Measurements from ENCODE around the gene CACNB3.
"Not testable (repeated sequence)": the region's sequence is repeated elsewhere in the genome, so short reads cannot be mapped to it uniquely, and the experiment has no call there.

CACNB3 gene

GRCh38 chr12:48857278-48857994 is 39.1 kb downstream of the CACNB3 start:
- no peak for DNase-seq

GRCh38 chr12:48858043-48858442 is 39.7 kb downstream of the CACNB3 start:
- no peak for DNase-seq

- DNase-seq, result no peak
Observed at GRCh38 chr12:48859607-48860006, 41.3 kb downstream of the CACNB3 start.

GRCh38 chr12:48860236-48860635 is 41.9 kb downstream of the CACNB3 start:
- not testable (repeated sequence) for DNase-seq

- DNase-seq, result peak; percentile 27
Observed at GRCh38 chr12:48861111-48861510, 42.8 kb downstream of the CACNB3 start.

- DNase-seq, result no peak
Observed at GRCh38 chr12:48862760-48863159, 44.5 kb downstream of the CACNB3 start.

- DNase-seq, result no peak
Observed at GRCh38 chr12:48863291-48863690, 45.0 kb downstream of the CACNB3 start.

- DNase-seq, result peak; percentile 92
Observed at GRCh38 chr12:48865281-48866051, 47.2 kb downstream of the CACNB3 start, which contains the start of gene RND1. RND1 (minus strand) TSS chr12:48865870; CDS start chr12:48865767, 103 bp downstream.

- DNase-seq, result no peak
Observed at GRCh38 chr12:48866052-48866711, 47.9 kb downstream of the CACNB3 start.

- DNase-seq, result no peak
Observed at GRCh38 chr12:48868451-48868850, 50.2 kb downstream of the CACNB3 start.

GRCh38 chr12:48869191-48869590 is 50.9 kb downstream of the CACNB3 start:
- no peak for DNase-seq

- DNase-seq, result no peak
Observed at GRCh38 chr12:48873096-48873495, 54.8 kb downstream of the CACNB3 start.

GRCh38 chr12:48873534-48873933 is 55.2 kb downstream of the CACNB3 start:
- DNase-seq, result not testable (repeated sequence)

- DNase-seq, result no peak
Observed at GRCh38 chr12:48875944-48876515, 57.7 kb downstream of the CACNB3 start.
